Smooth muscle cell (in vitro differentiated cells): ENCODE measurements around the gene CAMK2B. TPM values are rescaled to one million over a fixed set of nuclear protein-coding genes. Genes with fewer than 3 reads are reported as not detected.

ENCODE experiments used
- DNase-seq: peaks from one replicate; lab custom pipeline; 2025; ENCODE audit not compliant: unreplicated experiment; lab: John Stamatoyannopoulos, UW
- H2AFZ ChIP-seq: fragments of 200-600 bp; sonication (generic); 2 replicates; pipeline ENCODE4 v1.6.0; 2016; ENCODE audit warnings: antibody characterized with exemption, low read depth, mild to moderate bottlenecking
- H3F3A ChIP-seq: fragments of 200-600 bp; sonication (generic); 2 replicates; pipeline ENCODE4 v1.6.0; 2017; ENCODE audit warnings: antibody characterized with exemption, low read depth
- H3K27ac ChIP-seq: fragments of 200-600 bp; sonication (generic); 2 replicates; pipeline ENCODE4 v1.5.1; 2016; ENCODE audit warnings: low read depth, mild to moderate bottlenecking
- H3K27me3 ChIP-seq: fragments of 200-600 bp; sonication (generic); 2 replicates; pipeline ENCODE4 v1.6.1; 2016; ENCODE audit warnings: low read depth, mild to moderate bottlenecking
- H3K36me3 ChIP-seq: fragments of 200-600 bp; sonication (generic); 2 replicates; pipeline ENCODE4 v1.5.1; 2016; ENCODE audit warnings: low read depth
- H3K4me1 ChIP-seq: fragments of 200-600 bp; sonication (generic); 2 replicates; pipeline ENCODE4 v1.5.1; 2016; ENCODE audit warnings: low read depth
- H3K4me2 ChIP-seq: fragments of 200-600 bp; sonication (generic); 2 replicates; pipeline ENCODE4 v1.6.0; 2016; ENCODE audit warnings: mild to moderate bottlenecking
- H3K4me3 ChIP-seq: fragments of 200-600 bp; sonication (generic); 2 replicates; pipeline ENCODE4 v1.5.1; 2016; ENCODE audit warnings: mild to moderate bottlenecking
- H3K79me2 ChIP-seq: fragments of 200-600 bp; sonication (generic); 2 replicates; pipeline ENCODE4 v1.6.0; 2016; ENCODE audit warnings: low read depth, mild to moderate bottlenecking
- H3K9ac ChIP-seq: fragments of 200-600 bp; sonication (generic); 2 replicates; pipeline ENCODE4 v1.6.0; 2016; ENCODE audit warnings: low read depth
- H3K9me3 ChIP-seq: fragments of 200-600 bp; sonication (generic); replicated peaks from 2 replicates; pipeline ENCODE4 v1.5.1; 2016; ENCODE audit warnings: low read depth
- H4K20me1 ChIP-seq: fragments of 200-600 bp; sonication (generic); 2 replicates; pipeline ENCODE4 v1.6.0; 2016; ENCODE audit warnings: low read depth
- CTCF ChIP-seq: fragments of 200-600 bp; sonication (generic); IDR thresholded peaks from 2 replicates; pipeline ENCODE4 v1.5.1; 2017; ENCODE audit warnings: borderline replicate concordance, mild to moderate bottlenecking, antibody characterized with exemption; ENCODE audit not compliant: insufficient read depth, poor library complexity, severe bottlenecking
- WGBS: methylation state at CpG from one replicate; pipeline ENCODE4 v1.1.7; 2016; ENCODE audit warnings: low lambda C conversion rate; 5-methylcytosine and 5-hydroxymethylcytosine counted together
- polyA plus RNA-seq: library from polyadenylated mRNA; unstranded; fragments of >200 nt; fragmentation: Nextera tagmentation; extraction: Ambion mirVana; gene quantifications from 2 replicates; pipeline ENCODE4 v1.2.1, GENCODE V29; 2016
- total RNA-seq: library from RNA; depleted of rRNA; stranded (reverse); fragments of >200 nt; gene quantifications from 2 replicates; pipeline ENCODE4 v1.2.3, GENCODE V29; 2014

The CAMK2B gene
- total and polyA plus RNA-seq, 2 experiments from 2014 or later = not detected

- H4K20me1 ChIP-seq = no peaks in the 10 kb centered on the region
- no peak for DNase-seq
- no peaks in the 10 kb centered on the region for H3F3A ChIP-seq
- H3K4me3 ChIP-seq = no peak overlapping the region
- H3K27me3 ChIP-seq = no peaks in the 10 kb centered on the region
- peaks cover 14% of the 10 kb centered on the region for H3K4me1 ChIP-seq
- no peaks in the 10 kb centered on the region for H3K36me3 ChIP-seq
- no peak overlapping the region for H2AFZ ChIP-seq
- WGBS = 71% methylated on average over 8 of the region's 8 CpGs
- H3K9me3 ChIP-seq = no peaks in the 10 kb centered on the region
- no peak overlapping the region for H3K9ac ChIP-seq
- no peaks in the 10 kb centered on the region for H3K79me2 ChIP-seq
- no peak overlapping the region for H3K4me2 ChIP-seq
- no peak overlapping the region for H3K27ac ChIP-seq
- no peak for TF ChIP-seq CTCF
Measured at GRCh38 chr7:44277851-44278250, 47.5 kb downstream of the CAMK2B start.

- no peak for TF ChIP-seq CTCF
- no peak overlapping the region for H3K4me3 ChIP-seq
- peaks cover 14% of the 10 kb centered on the region for H3K4me1 ChIP-seq
- no peak overlapping the region for H2AFZ ChIP-seq
- H3K27me3 ChIP-seq = no peaks in the 10 kb centered on the region
- H3K9me3 ChIP-seq = no peaks in the 10 kb centered on the region
- no peaks in the 10 kb centered on the region for H3K36me3 ChIP-seq
- DNase-seq = no peak
- whole genome bisulfite sequencing = 97% methylated on average over 11 of the region's 11 CpGs
- H3K27ac ChIP-seq = no peak overlapping the region
- H3K4me2 ChIP-seq = no peak overlapping the region
- no peaks in the 10 kb centered on the region for H3F3A ChIP-seq
- no peak overlapping the region for H3K9ac ChIP-seq
- no peaks in the 10 kb centered on the region for H4K20me1 ChIP-seq
- H3K79me2 ChIP-seq = no peaks in the 10 kb centered on the region
Measured at GRCh38 chr7:44277391-44277790, 48.0 kb downstream of the CAMK2B start.

- no peaks in the 10 kb centered on the region for H3K9me3 ChIP-seq
- peak overlapping the region; percentile 77 for H2AFZ ChIP-seq
- WGBS = 97% methylated on average over 20 of the region's 20 CpGs
- no peak for TF ChIP-seq CTCF
- H3K36me3 ChIP-seq = no peaks in the 10 kb centered on the region
- H3F3A ChIP-seq = no peaks in the 10 kb centered on the region
- H3K4me3 ChIP-seq = no peak overlapping the region
- H4K20me1 ChIP-seq = no peaks in the 10 kb centered on the region
- DNase-seq = no peak
- no peaks in the 10 kb centered on the region for H3K79me2 ChIP-seq
- peaks cover 14% of the 10 kb centered on the region for H3K4me1 ChIP-seq
- H3K27me3 ChIP-seq = no peaks in the 10 kb centered on the region
- H3K27ac ChIP-seq = no peak overlapping the region
- no peak overlapping the region for H3K9ac ChIP-seq
- peak overlapping the region; percentile 79 for H3K4me2 ChIP-seq
Measured at GRCh38 chr7:44276571-44277221, 48.7 kb downstream of the CAMK2B start.

DNA sequence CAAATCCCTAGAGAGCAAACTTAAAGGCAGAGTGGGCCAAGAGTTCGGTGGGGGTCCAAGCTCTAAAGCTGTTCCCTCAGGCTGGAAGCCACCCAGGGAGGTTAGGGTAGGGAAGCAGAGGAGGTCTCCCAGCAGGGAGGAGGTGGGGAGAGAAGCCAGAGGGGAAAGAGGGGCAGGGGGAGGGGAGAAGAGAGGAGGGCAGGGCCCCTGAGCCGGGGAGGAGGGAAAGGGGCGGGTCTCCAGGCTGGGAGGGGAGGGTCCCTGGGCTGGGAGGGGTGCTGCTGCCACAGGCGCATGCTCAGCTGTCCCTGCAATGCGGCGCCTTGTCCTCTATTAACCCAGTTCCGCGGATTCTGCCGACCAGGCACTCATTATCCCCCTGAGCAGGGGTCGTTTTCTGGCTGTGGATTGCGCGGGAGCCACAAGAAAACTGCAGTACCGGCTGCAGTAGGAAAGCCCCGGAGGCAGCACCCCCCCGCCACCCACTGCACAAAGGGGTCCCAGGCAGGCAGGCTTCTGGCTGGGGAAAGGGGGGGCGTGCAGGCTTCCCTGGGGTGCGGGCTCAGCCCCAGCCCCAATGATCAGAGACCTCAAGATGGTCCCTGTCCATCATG, 49.3 kb downstream of the CAMK2B start:
- 26% methylated on average over 11 of the region's 17 CpGs for WGBS
- Histone ChIP-seq H3K4me1 (peaks cover 14% of the 10 kb centered on the region), H3K27ac (no peak overlapping the region), H3F3A (no peaks in the 10 kb centered on the region), H3K27me3 (no peaks in the 10 kb centered on the region), H3K36me3 (no peaks in the 10 kb centered on the region), H3K9ac (no peak overlapping the region), H3K4me3 (peak overlapping the region; percentile 26), H3K4me2 (peak overlapping the region; percentile 79), H4K20me1 (no peaks in the 10 kb centered on the region), H3K9me3 (no peaks in the 10 kb centered on the region), H2AFZ (peak overlapping the region; percentile 77), H3K79me2 (no peaks in the 10 kb centered on the region)
- TF ChIP-seq CTCF = no peak
- DNase-seq = no peak
